HUES6 (cell line): ENCODE data around the gene LRCOL1.

Experiments used
- H3K27ac ChIP-seq: 2 replicates; pipeline ENCODE4 v1.7.0; 2013; ENCODE audit warnings: low read depth, mild to moderate bottlenecking, low read length, inconsistent platforms
- H3K27me3 ChIP-seq: 2 replicates; pipeline ENCODE4 v1.6.1; 2013; ENCODE audit warnings: low read length; ENCODE audit not compliant: control insufficient read depth, insufficient read depth
- H3K36me3 ChIP-seq: 2 replicates; pipeline ENCODE4 v1.6.1; 2013; ENCODE audit warnings: low read length; ENCODE audit not compliant: control insufficient read depth, insufficient read depth
- H3K4me1 ChIP-seq: 2 replicates; pipeline ENCODE4 v1.6.1; 2013; ENCODE audit warnings: low read length; ENCODE audit not compliant: control insufficient read depth, insufficient read depth
- H3K4me3 ChIP-seq: 2 replicates; pipeline ENCODE4 v1.5.1; 2013; ENCODE audit warnings: low read depth, low read length
- H3K9ac ChIP-seq: one replicate; pipeline ENCODE4 v1.6.1; 2013; ENCODE audit warnings: mild to moderate bottlenecking, low read length
- H3K9me3 ChIP-seq: 2 replicates; pipeline ENCODE4 v1.6.1; 2013; ENCODE audit warnings: low read depth, low read length; ENCODE audit not compliant: control insufficient read depth, insufficient read depth

The LRCOL1 gene

DNA sequence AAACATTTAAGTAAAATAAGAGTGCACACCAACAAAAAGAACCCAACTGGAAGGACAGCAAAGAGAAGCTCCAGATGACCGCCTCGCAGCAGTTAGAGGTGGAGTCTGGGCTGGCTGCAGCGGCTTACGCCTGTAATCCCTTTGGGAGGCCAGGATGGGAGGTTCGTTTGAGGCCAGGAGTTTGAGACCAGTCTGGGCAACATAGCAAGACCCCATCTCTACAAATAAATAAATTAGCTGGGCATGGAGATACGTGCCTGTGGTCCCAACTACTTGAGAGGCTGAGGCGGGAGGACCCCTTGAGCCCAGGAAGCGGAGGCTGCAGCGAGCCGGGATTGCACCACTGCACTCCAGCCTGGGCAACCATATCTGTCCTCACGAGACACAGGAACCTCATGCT is 15.2 kb downstream of the LRCOL1 start:
- Histone ChIP-seq H3K4me1 (peaks cover 9% of the 10 kb centered on the region), H3K27ac (no peak overlapping the region), H3K4me3 (no peak overlapping the region), H3K9me3 (no peaks in the 10 kb centered on the region), H3K9ac (no peak overlapping the region), H3K27me3 (peaks cover 79% of the 10 kb centered on the region), H3K36me3 (no peaks in the 10 kb centered on the region)

DNA sequence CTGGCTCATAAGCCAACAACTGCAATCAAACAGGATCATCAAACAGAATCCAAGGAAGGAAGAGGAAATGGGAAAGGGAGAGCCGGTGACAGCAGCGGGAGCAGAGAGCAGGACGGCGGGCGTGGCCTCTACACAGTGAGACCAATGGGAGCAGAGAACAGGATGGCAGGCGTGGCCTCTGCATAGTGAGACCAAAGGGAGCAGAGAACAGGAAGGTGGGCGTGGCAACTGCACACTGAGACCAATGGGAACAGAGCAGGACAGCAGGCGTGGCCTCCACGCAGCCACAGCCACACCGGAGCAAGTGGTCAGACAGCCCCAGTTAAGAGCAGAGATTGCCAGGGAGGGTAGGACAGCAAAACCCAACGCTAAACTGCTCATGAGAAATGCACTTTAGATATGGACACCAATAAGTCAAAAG is 16.4 kb downstream of the LRCOL1 start:
- H3K27ac ChIP-seq = no peak overlapping the region
- no peak overlapping the region for H3K4me3 ChIP-seq
- H3K36me3 ChIP-seq = no peaks in the 10 kb centered on the region
- H3K9me3 ChIP-seq = no peaks in the 10 kb centered on the region
- peaks cover 6% of the 10 kb centered on the region for H3K4me1 ChIP-seq
- no peak overlapping the region for H3K9ac ChIP-seq
- H3K27me3 ChIP-seq = peaks cover 83% of the 10 kb centered on the region

DNA sequence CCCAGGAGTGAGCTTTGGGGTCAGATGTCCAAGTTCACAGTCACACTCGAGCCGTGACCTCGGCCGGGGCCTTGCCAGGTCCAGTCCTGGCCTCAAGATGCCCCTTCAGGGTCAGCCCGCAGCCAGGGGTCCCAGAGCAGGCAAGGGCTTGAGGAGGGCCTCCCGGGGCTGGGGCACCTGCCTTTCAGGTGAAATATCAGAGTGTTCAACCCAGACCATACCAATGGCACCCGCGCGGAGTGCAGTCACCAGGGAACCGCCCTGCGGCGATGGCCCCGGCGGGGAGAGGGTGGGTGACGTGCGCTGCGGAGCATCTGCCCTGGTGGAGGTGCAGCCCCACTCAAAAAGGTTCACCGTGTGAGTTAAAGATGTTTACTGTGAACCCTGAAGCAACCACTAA is 16.9 kb downstream of the LRCOL1 start:
- H3K4me1 ChIP-seq = peaks cover 3% of the 10 kb centered on the region
- no peaks in the 10 kb centered on the region for H3K9me3 ChIP-seq
- no peak overlapping the region for H3K27ac ChIP-seq
- H3K27me3 ChIP-seq = peaks cover 84% of the 10 kb centered on the region
- H3K36me3 ChIP-seq = no peaks in the 10 kb centered on the region
- no peak overlapping the region for H3K4me3 ChIP-seq
- H3K9ac ChIP-seq = no peak overlapping the region

DNA sequence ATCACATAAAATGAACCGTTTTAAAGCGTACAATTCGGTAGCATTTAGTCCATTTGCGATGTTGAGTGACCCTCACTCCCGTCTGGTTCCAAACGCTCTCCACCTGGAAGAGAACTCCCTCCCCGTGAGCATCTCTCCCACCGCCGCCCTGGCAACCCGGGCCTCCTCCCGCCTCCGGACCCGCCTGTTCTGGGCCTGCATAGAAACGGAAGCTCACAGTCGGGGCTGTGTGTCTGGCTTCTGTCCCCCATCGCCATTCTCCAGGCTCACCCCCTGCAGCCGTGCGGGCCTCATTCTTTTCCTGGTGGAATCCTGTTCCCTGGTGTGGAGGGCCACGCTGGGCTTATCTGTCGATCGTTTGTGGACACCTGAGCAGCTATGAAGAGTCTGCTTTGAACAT is 17.3 kb downstream of the LRCOL1 start:
- Histone ChIP-seq H3K4me1 (peaks cover 3% of the 10 kb centered on the region), H3K27ac (no peak overlapping the region), H3K27me3 (peaks cover 88% of the 10 kb centered on the region), H3K9me3 (no peaks in the 10 kb centered on the region), H3K4me3 (no peak overlapping the region), H3K36me3 (no peaks in the 10 kb centered on the region), H3K9ac (no peak overlapping the region)

DNA sequence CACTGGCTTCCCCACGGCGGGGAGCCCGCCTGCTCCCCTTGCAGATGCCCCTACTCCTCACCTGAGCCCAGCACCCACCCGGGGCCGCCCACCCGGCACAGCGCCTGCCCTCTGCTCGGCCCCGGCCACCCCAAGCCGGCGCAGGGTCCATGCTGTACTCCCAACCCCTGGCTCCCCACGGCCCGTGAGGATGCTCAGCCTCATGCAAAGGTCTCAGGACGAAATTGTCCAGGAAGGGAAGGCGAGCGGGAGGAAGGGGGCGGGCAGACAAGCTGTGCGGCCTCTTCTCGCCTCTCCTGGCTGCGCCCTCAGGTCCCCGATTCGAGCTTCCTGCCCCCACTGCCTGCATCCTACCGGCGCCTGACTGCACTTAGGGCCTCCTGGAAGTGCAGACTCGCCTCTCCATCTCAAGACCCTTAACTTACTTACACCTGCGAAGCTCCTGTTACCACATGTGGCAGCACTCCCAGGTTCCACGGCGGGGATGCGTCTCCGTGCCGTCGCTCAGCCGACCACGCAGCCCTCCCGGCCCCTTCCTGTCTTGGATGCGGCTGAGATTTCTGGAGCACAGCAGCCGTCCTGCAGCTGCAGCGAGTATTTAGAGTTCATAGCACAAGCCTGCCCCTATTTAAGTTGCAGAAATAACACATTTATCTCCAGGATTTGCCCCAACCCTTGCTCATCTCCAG is 18.0 kb downstream of the LRCOL1 start:
- Histone ChIP-seq H3K4me1 (peaks cover 3% of the 10 kb centered on the region), H3K4me3 (no peak overlapping the region), H3K27ac (no peak overlapping the region), H3K36me3 (no peaks in the 10 kb centered on the region), H3K27me3 (peaks cover 92% of the 10 kb centered on the region), H3K9me3 (no peaks in the 10 kb centered on the region), H3K9ac (no peak overlapping the region)

DNA sequence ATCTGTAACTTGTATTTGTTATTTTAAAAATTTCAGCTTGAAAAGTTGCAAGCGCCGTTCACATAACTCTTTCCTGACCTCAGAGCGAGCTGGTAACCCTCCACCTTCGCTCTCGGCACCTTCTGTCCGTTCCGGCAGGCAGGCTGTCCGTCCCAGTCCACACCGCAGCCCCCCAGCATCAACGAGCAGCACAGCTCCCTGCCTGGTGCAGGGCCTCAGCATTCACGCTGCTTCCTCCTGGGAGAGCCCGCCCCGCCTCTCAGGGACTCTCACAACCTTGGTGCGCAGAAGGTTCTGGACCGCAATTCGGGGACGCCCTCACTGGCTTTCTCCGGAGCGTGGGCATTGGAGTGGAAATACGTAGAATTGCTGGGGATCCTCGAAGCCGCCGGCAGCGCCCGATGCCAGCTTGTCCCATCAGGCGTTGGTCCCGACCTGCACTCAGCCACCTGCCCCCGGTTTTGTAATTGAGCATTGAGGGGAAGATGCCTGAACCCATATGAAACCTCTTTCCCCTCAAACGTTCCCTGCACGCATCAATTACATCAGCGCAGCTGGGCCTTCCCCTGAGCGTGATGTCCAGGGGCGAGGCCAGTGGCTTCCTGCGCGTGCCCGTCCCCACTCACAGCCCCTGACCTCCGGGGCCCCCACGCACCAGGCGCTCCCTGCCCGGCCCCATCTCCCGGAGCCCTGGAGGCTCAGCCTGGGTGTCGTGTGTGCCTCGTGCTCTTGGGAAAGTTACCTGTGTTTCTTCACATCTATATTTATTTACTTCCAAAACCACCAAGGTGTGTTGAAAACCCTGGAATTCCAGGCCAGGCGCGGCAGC is 19.1 kb downstream of the LRCOL1 start:
- H3K27me3 ChIP-seq = peaks cover 93% of the 10 kb centered on the region

DNA sequence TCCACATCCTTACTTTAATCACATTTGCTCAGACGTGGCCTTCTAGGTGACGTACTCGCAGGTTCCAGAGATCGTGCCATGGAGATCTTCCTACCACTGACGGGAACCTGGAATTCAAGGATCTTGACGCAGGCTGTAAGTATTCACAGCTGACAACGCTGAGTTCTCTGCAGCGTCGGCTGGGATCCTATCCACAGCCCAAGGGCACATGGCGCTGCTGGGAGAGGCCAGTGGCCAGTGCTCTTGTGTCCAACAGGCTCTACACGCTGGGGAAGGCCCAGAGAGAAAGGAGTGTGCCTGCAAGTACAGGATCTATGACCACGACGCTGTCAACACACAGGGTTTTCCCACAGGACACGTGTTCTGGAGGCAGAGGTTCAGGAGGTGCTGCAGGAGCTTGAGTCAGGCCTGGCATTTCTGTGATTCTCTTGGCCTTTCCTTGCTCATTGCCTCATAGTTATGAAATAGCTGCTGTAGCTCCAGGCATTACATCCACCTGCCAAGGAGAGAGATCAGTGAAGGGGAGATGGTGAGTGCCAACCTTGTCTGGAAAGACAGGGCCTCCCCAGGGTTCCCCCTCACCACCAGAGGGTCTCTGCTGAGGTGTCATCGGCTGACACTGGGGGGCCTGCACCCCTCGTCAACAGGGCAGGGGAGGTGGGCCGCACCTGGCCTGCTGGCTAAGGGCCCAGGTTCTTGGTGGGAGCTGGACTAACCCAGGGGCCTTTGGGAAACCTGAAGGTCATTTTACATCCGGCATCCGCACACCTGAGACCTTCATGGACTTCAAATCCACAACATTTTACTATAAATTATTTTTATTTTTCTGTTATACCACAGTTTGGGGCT is 21.3 kb downstream of the LRCOL1 start:
- Histone ChIP-seq H3K9me3 (no peaks in the 10 kb centered on the region), H3K4me3 (no peak overlapping the region), H3K27me3 (peaks cover 97% of the 10 kb centered on the region), H3K27ac (no peak overlapping the region), H3K9ac (no peak overlapping the region), H3K4me1 (no peaks in the 10 kb centered on the region; the same call in 1 of the 2 replicates), H3K36me3 (no peaks in the 10 kb centered on the region)

More for the DNA sequence above, 19.1 kb downstream of the LRCOL1 start:
- no peak overlapping the region for H3K27ac ChIP-seq
- peaks cover 3% of the 10 kb centered on the region for H3K4me1 ChIP-seq
- H3K4me3 ChIP-seq = no peak overlapping the region
- H3K9ac ChIP-seq = no peak overlapping the region
- no peaks in the 10 kb centered on the region for H3K36me3 ChIP-seq
- no peaks in the 10 kb centered on the region for H3K9me3 ChIP-seq

DNA sequence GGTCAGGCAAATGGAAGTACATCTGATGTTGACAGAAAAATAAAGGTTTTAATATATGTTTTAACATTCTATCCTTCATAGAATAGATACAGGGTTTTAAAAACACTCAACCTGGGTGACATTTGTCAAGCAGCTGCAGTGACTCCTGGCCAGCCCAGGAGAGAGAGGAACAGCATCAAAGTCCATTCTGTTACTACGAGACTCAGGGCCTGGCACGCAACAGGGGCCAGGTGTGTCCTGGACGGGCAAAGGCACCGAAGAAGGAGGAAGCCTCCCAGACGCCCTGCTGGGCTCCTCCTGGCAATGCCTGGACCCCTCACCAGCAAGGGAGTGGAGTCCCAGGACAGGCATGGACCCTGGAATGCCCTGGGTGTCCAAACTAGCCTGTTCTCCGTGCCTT is 22.1 kb downstream of the LRCOL1 start:
- H3K36me3 ChIP-seq = no peaks in the 10 kb centered on the region
- no peaks in the 10 kb centered on the region for H3K9me3 ChIP-seq
- no peak overlapping the region for H3K9ac ChIP-seq
- peaks cover 96% of the 10 kb centered on the region for H3K27me3 ChIP-seq
- no peak overlapping the region for H3K4me3 ChIP-seq
- H3K27ac ChIP-seq = no peak overlapping the region
- H3K4me1 ChIP-seq = no peaks in the 10 kb centered on the region; the same call in 1 of the 2 replicates

DNA sequence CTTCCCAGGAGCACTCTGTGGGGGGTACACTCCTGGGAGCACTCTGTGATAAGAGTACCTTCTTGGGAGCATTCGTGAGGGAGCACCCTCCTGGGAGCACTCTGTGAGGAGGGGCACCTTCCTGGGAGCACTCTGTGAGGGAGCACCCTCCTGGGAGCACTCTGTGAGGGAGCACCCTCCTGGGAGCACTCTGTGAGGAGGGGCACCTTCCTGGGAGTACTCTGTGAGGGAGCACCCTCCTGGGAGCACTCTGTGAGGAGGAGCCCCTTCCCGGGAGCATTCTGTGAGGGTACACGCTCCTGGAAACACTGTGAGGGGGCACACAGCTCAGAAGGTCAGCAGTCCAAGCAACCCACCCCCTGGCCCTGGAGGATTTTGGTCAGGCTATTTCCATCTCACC is 22.6 kb downstream of the LRCOL1 start:
- H3K27me3 ChIP-seq = peaks cover 96% of the 10 kb centered on the region
- no peak overlapping the region for H3K9ac ChIP-seq
- no peak overlapping the region for H3K4me3 ChIP-seq
- no peaks in the 10 kb centered on the region for H3K36me3 ChIP-seq
- H3K4me1 ChIP-seq = no peaks in the 10 kb centered on the region; the same call in 1 of the 2 replicates
- H3K9me3 ChIP-seq = no peaks in the 10 kb centered on the region
- H3K27ac ChIP-seq = no peak overlapping the region

DNA sequence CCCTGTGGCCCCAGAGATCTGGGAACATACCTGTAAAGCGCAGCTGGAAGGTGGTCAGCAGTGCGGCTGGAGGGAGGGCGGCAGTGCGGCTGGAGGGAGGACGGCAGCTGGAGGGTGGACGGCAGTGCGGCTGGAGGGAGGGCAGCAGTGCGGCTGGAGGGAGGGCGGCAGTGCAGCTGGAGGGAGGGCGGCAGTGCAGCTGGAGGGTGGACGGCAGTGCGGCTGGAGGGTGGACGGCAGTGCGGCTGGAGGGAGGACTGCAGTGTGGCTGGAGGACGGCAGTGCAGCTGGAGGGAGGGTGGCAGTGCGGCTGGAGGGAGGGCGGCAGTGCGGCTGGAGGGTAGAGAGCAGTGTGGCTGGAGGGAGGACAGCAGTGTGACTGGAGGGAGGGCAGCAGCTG is 23.5 kb downstream of the LRCOL1 start:
- peaks cover 96% of the 10 kb centered on the region for H3K27me3 ChIP-seq
- no peaks in the 10 kb centered on the region for H3K36me3 ChIP-seq

More for the DNA sequence above, 23.5 kb downstream of the LRCOL1 start:
- Histone ChIP-seq H3K9ac (no peak overlapping the region), H3K4me1 (no peaks in the 10 kb centered on the region; the same call in 1 of the 2 replicates), H3K4me3 (no peak overlapping the region), H3K27ac (no peak overlapping the region), H3K9me3 (no peaks in the 10 kb centered on the region)
